ENCODE results near the gene TARS3.
"Not testable (repeated sequence)": the region's sequence is repeated elsewhere in the genome, so short reads cannot be mapped to it uniquely, and the experiment has no call there.

Gene TARS3

GRCh38 chr15:101723874-101724674, at the start of gene TARS3:
TARS3 (minus strand) TSS chr15:101724473; CDS start chr15:101724387, 86 bp downstream.
- Histone ChIP-seq H3K27me3 (ENCODE audit: insufficient read depth, low read depth, severe bottlenecking) (no peaks in the 10 kb centered on the region), H3K36me3 (peaks cover 29% of the 10 kb centered on the region), H3K9me3 (ENCODE audit: severe bottlenecking) (no peaks in the 10 kb centered on the region), H3K4me3 (ENCODE audit: low read depth, low read length) (peak within 1 kb of the TSS; percentile 58), H3K27ac (peak within 1 kb of the TSS; percentile 86)
- peak; percentile 96 for DNase-seq
- no peak for TF ChIP-seq CTCF (IDR thresholded peaks at IDR 0.05; ENCODE audit: low read depth, low read length)

- Histone ChIP-seq H3K27me3 (ENCODE audit: insufficient read depth, low read depth, severe bottlenecking) (no peaks in the 10 kb centered on the region), H3K36me3 (no peaks in the 10 kb centered on the region), H3K4me3 (ENCODE audit: low read depth, low read length) (no peak overlapping the region), H3K27ac (peak overlapping the region; percentile 42; the same call in 1 of the 2 replicates), H3K9me3 (ENCODE audit: severe bottlenecking) (no peaks in the 10 kb centered on the region)
- DNase-seq: peak; percentile 68
- TF ChIP-seq CTCF (IDR thresholded peaks at IDR 0.05; ENCODE audit: low read depth, low read length): peak; percentile 68
Observed at GRCh38 chr15:101773496-101774100, 49.3 kb upstream of the TARS3 start.

GRCh38 chr15:101772921-101773320, 48.6 kb upstream of the TARS3 start:
- Histone ChIP-seq H3K27ac (no peak overlapping the region), H3K4me3 (ENCODE audit: low read depth, low read length) (no peak overlapping the region), H3K36me3 (no peaks in the 10 kb centered on the region), H3K27me3 (ENCODE audit: insufficient read depth, low read depth, severe bottlenecking) (no peaks in the 10 kb centered on the region), H3K9me3 (ENCODE audit: severe bottlenecking) (no peaks in the 10 kb centered on the region)
- no peak for DNase-seq
- TF ChIP-seq CTCF (IDR thresholded peaks at IDR 0.05; ENCODE audit: low read depth, low read length): no peak

GRCh38 chr15:101767083-101767640, 42.9 kb upstream of the TARS3 start:
- H3K36me3 ChIP-seq; H3K4me3 ChIP-seq (ENCODE audit: low read depth, low read length); H3K9me3 ChIP-seq (ENCODE audit: severe bottlenecking); H3K27me3 ChIP-seq (ENCODE audit: insufficient read depth, low read depth, severe bottlenecking); DNase-seq; H3K27ac ChIP-seq: not testable (repeated sequence)

- Histone ChIP-seq H3K4me3 (ENCODE audit: low read depth, low read length) (no peak overlapping the region), H3K36me3 (no peaks in the 10 kb centered on the region), H3K27me3 (ENCODE audit: insufficient read depth, low read depth, severe bottlenecking) (no peaks in the 10 kb centered on the region), H3K9me3 (ENCODE audit: severe bottlenecking) (no peaks in the 10 kb centered on the region), H3K27ac (no peak overlapping the region)
- DNase-seq: no peak
- no peak for TF ChIP-seq CTCF (IDR thresholded peaks at IDR 0.05; ENCODE audit: low read depth, low read length)
Observed at GRCh38 chr15:101765772-101766456, 41.6 kb upstream of the TARS3 start.

- H3K4me3 ChIP-seq (ENCODE audit: low read depth, low read length); H3K9me3 ChIP-seq (ENCODE audit: severe bottlenecking); H3K27me3 ChIP-seq (ENCODE audit: insufficient read depth, low read depth, severe bottlenecking); H3K36me3 ChIP-seq; DNase-seq; H3K27ac ChIP-seq: not testable (repeated sequence)
Observed at GRCh38 chr15:101765340-101765671, 41.0 kb upstream of the TARS3 start.

GRCh38 chr15:101764669-101765339, 40.5 kb upstream of the TARS3 start:
- H3K4me3 ChIP-seq (ENCODE audit: low read depth, low read length); H3K27ac ChIP-seq; H3K27me3 ChIP-seq (ENCODE audit: insufficient read depth, low read depth, severe bottlenecking); H3K9me3 ChIP-seq (ENCODE audit: severe bottlenecking); H3K36me3 ChIP-seq; DNase-seq: not testable (repeated sequence)

GRCh38 chr15:101746716-101747082, 22.4 kb upstream of the TARS3 start:
- not testable (repeated sequence) for H3K36me3 ChIP-seq; H3K9me3 ChIP-seq (ENCODE audit: severe bottlenecking); DNase-seq; H3K27ac ChIP-seq; H3K27me3 ChIP-seq (ENCODE audit: insufficient read depth, low read depth, severe bottlenecking); H3K4me3 ChIP-seq (ENCODE audit: low read depth, low read length)

GRCh38 chr15:101734837-101735236, 10.6 kb upstream of the TARS3 start:
- not testable (repeated sequence) for H3K4me3 ChIP-seq (ENCODE audit: low read depth, low read length); DNase-seq; H3K9me3 ChIP-seq (ENCODE audit: severe bottlenecking); H3K27ac ChIP-seq; H3K27me3 ChIP-seq (ENCODE audit: insufficient read depth, low read depth, severe bottlenecking); H3K36me3 ChIP-seq

Data from WERI-Rb-1 (cell line).